Measurements from ENCODE around the gene SMYD3. TPM values are rescaled to one million over a fixed set of nuclear protein-coding genes. Genes with fewer than 3 reads are reported as not detected.

SMYD3 gene
- total and polyA plus RNA-seq, 2 donors (not counting 3 experiments of a cell fraction or from before 2014, with no cell fraction given) = 16.0 to 32.1 TPM

GRCh38 chr1:245791410-245792312 is 715.4 kb downstream of the SMYD3 start:
- Histone ChIP-seq H3K27ac (ENCODE audit: insufficient read depth, low read depth, low read length) (no peak overlapping the region), H2AFZ (ENCODE audit: low read depth, low read length) (no peak overlapping the region), H3K4me1 (ENCODE audit: control insufficient read depth, extremely low read depth, insufficient read depth, low read length) (no peaks in the 10 kb centered on the region), H3K9me3 (replicated peaks; ENCODE audit: control insufficient read depth, insufficient read depth, low read length) (no peaks in the 10 kb centered on the region), H3K27me3 (ENCODE audit: control insufficient read depth in 2 of 2, insufficient read depth in 2 of 2, low read length in 2 of 2) (no peaks in the 10 kb centered on the region), H3K9me1 (replicated peaks; ENCODE audit: control insufficient read depth, extremely low read depth, insufficient read depth, low read length) (no peaks in the 10 kb centered on the region), H3K36me3 (ENCODE audit: control insufficient read depth in 2 of 2, extremely low read depth in 1 of 2, insufficient read depth in 2 of 2, low read length in 2 of 2) (no peaks in the 10 kb centered on the region), H4K20me1 (replicated peaks; ENCODE audit: control insufficient read depth, extremely low read depth, insufficient read depth, low read length) (no peaks in the 10 kb centered on the region), H3K9ac (replicated peaks; ENCODE audit: extremely low read depth, insufficient read depth, low read length) (no peak overlapping the region), H3K79me2 (ENCODE audit: control insufficient read depth, insufficient read depth, low read length) (no peaks in the 10 kb centered on the region), H3K4me3 (replicated peaks in 1 of 3; ENCODE audit: insufficient read depth in 1 of 3, low read depth in 1 of 3, low read length in 3 of 3) (no peak overlapping the region), H3K4me2 (ENCODE audit: insufficient read depth, low read length) (no peak overlapping the region)
- intact Hi-C loops (cut with micrococcal nuclease) = loop anchor here (10.0 kb wide), 1 partner anchor 213 kb away; no protein-coding TSS in a partner anchor
- POLR2A ChIA-PET = no interaction called here
- no peak for FAIRE-seq
- BruUV-seq (replicated peaks) = no TSS peak
- no peak for DNase-seq (ENCODE audit: low read depth, low spot score)
- TF ChIP-seq CTCF (IDR thresholded peaks at IDR 0.05; ENCODE audit: extremely low read depth in 1 of 2, insufficient read depth in 1 of 2, low read depth in 1 of 2, low read length in 2 of 2) (no peak), MYC (IDR thresholded peaks at IDR 0.05; ENCODE audit: low read depth, low read length) (no peak), EZH2 (IDR thresholded peaks at IDR 0.05; ENCODE audit: borderline replicate concordance, low read depth, low read length, severe bottlenecking) (no peak), POLR2AphosphoS5 (IDR thresholded peaks at IDR 0.05; ENCODE audit: insufficient read depth, low read depth, low read length) (no peak), MAX (IDR thresholded peaks at IDR 0.05; ENCODE audit: insufficient read depth, insufficient read length) (no peak), FOS (IDR thresholded peaks at IDR 0.05; ENCODE audit: borderline replicate concordance, insufficient read depth, low read length) (no peak)
- dilution Hi-C loops (cut with MboI; ENCODE audit: extremely low pct_ligation_motif_present, low sequenced_read_pairs) = no loop called here
- CTCF ChIA-PET = interaction anchor here (1.6 kb wide), 1 partner anchor 12 kb away, joined by 3 read pairs; no protein-coding TSS in a partner anchor
